ENCODE measurements around the gene DNMBP.

DNA sequence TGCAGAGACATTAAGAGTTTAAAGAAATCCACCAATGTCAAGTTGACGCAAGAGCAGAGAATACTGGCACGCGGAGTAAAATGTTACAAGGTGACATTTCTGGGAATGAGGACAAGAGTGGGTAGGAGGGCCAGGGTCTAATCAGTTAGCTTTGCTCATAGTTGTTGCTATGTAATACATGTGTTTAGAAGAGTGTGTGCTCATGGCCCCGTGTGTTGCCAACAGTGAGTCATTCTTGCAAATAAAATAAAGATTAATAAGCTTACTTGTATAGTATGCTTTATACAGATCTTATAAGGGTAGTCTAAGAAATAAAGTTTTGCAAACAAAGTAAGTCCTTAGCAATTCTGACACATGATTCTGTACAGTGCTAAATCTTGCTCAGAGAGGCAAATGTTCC lies 64.5 kb downstream of the DNMBP start:
- TF ChIP-seq CTCF (IDR thresholded peaks at IDR 0.05) (no peak), EZH2 (IDR thresholded peaks at IDR 0.05) (no peak)

All from neural progenitor cell (in vitro differentiated cells).